A673 (cell line): Measurements from ENCODE around the gene TEAD1.

Source experiments
- CTCF ChIP-seq: fragments of 300-800, 200-600 bp; sonication (generic); conservative IDR thresholded peaks from 2 replicates; pipeline ENCODE4 v1.5.1; 2017; ENCODE audit warnings: low read depth, mild to moderate bottlenecking, antibody characterized with exemption, low read length, moderate library complexity, mixed read lengths
- EZH2 ChIP-seq: fragments of 200-600 bp; sonication (generic); IDR thresholded peaks from 2 replicates; pipeline ENCODE4 v1.6.1; 2017; ENCODE audit warnings: borderline replicate concordance, low read depth, mild to moderate bottlenecking, mixed read lengths, antibody characterized with exemption, low read length; ENCODE audit not compliant: poor library complexity, severe bottlenecking

- TF ChIP-seq CTCF: no peak
- TF ChIP-seq EZH2: no peak
Measured at GRCh38 chr11:12962306-12962705, 288.1 kb downstream of the TEAD1 start.
